ENCODE measurements around the gene CARHSP1.
A peak's percentile ranks its signal among the peaks of the same experiment; 100 is the strongest.

The CARHSP1 gene

DNA sequence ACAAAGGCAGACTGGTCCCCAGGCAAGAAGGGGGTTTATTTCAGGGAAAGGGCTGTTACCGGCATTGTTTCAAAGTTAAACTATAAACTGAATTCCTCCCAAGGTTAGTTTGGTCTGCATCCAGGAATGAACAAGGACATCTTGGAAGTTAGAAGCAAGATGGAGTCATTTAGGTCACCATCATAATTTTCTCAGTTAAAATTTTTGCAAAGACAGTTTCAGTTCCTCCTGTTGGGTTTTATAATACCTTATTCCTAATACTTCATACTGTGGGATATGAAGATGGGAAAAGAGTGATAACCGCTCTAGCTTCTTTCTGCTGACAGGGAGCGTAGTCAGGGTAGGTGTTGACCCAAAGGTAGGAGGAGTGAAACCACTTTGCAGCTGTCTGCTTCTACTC is 46.4 kb downstream of the CARHSP1 start:
- H2BK12ac ChIP-seq (ENCODE audit: low read length in 2 of 2), result no peak overlapping the region
- no peak overlapping the region for H2BK5ac ChIP-seq (ENCODE audit: low read depth, low read length, poor library complexity, severe bottlenecking)
- no peak overlapping the region for H2AK5ac ChIP-seq (ENCODE audit: low read length, severe bottlenecking)
- 96% methylated on average over 3 of the region's 3 CpGs for WGBS
- no peak overlapping the region for H3K23ac ChIP-seq (ENCODE audit: low read length in 2 of 2)
- H3K4me1 ChIP-seq (ENCODE audit: control insufficient read depth, insufficient read depth, low read depth, low read length), result peaks cover 1% of the 10 kb centered on the region
- no peak overlapping the region for H3K14ac ChIP-seq (ENCODE audit: low read length in 2 of 2)
- no peak overlapping the region for H2BK15ac ChIP-seq (ENCODE audit: low read depth, poor library complexity, severe bottlenecking)
- H3K4me3 ChIP-seq (ENCODE audit: insufficient read depth in 1 of 2, low read depth in 1 of 2, low read length in 2 of 2), result no peak overlapping the region
- H3K27ac ChIP-seq (ENCODE audit: low read length, poor library complexity, severe bottlenecking), result no peak overlapping the region
- no peak overlapping the region for H3K18ac ChIP-seq (ENCODE audit: low read depth in 1 of 2, low read length in 2 of 2)
- no peak overlapping the region for H3K4ac ChIP-seq (ENCODE audit: low read depth in 1 of 2, low read length in 2 of 2)
- H3K79me1 ChIP-seq (replicated peaks; ENCODE audit: low read length, poor library complexity, severe bottlenecking), result peaks cover 31% of the 10 kb centered on the region
- no peaks in the 10 kb centered on the region for H3K9me3 ChIP-seq (ENCODE audit: control insufficient read depth, low read length)
- peaks cover 45 to 84% of the 10 kb centered on the region in 2 experiments for H3K36me3 ChIP-seq (ENCODE audit: control insufficient read depth in 1 of 2, insufficient read depth in 2 of 2, low read depth in 1 of 2, low read length in 2 of 2)
- H3K27me3 ChIP-seq (ENCODE audit: control insufficient read depth in 1 of 2, insufficient read depth in 1 of 2, low read length in 2 of 2), result no peaks in the 10 kb centered on the region
- no peak overlapping the region for H2BK120ac ChIP-seq (ENCODE audit: low read depth, low read length)
- no peak overlapping the region for H3K9ac ChIP-seq (ENCODE audit: low read length)
- no peak for DNase-seq
- no peak overlapping the region for H2AFZ ChIP-seq (ENCODE audit: low read depth, low read length)
- no peak overlapping the region for H3K4me2 ChIP-seq (ENCODE audit: low read length, poor library complexity, severe bottlenecking)
- no peak overlapping the region for H4K8ac ChIP-seq (ENCODE audit: low read length)
- no peak overlapping the region for H4K91ac ChIP-seq (ENCODE audit: low read length)

DNA sequence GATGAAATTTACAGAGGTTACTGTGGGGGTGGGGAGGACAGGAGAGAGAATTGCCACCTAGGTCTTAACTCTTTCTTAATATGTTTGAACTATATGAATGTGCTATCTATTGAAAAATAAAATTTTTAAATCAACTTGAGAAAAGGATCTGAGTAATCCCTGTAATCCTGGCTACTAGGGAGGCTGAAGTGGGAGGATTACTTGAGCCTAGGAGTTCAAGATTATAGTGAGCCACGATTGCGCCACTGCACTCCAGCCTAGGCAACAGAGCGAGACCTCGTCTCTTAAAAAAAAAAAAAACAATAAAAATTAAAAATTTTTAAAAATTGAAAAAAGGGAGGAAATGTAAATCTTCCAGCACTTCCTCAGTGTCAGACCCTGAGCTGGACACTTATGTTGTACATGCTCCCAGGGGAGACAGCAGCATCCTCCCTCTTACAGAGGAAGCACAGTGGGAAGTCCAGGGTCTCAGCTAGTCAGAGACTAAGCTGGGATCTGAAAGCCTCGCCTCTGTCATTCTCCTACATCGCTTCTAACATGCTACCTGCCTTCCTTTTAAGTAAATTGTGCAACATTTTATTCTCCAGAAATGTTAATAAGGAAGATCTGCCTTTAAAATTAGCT is 49.3 kb downstream of the CARHSP1 start:
- H2BK15ac ChIP-seq (ENCODE audit: low read depth, poor library complexity, severe bottlenecking), result no peak overlapping the region
- no peak overlapping the region for H3K4me3 ChIP-seq (ENCODE audit: insufficient read depth in 1 of 2, low read depth in 1 of 2, low read length in 2 of 2)
- no peaks in the 10 kb centered on the region for H3K9me3 ChIP-seq (ENCODE audit: control insufficient read depth, low read length)
- peaks cover 29% of the 10 kb centered on the region for H3K79me1 ChIP-seq (replicated peaks; ENCODE audit: low read length, poor library complexity, severe bottlenecking)
- H2BK5ac ChIP-seq (ENCODE audit: low read depth, low read length, poor library complexity, severe bottlenecking), result no peak overlapping the region
- H3K4me2 ChIP-seq (ENCODE audit: low read length, poor library complexity, severe bottlenecking), result no peak overlapping the region
- no peaks in the 10 kb centered on the region for H3K27me3 ChIP-seq (ENCODE audit: control insufficient read depth in 1 of 2, insufficient read depth in 1 of 2, low read length in 2 of 2)
- no peak overlapping the region for H3K27ac ChIP-seq (ENCODE audit: low read length, poor library complexity, severe bottlenecking)
- H3K9ac ChIP-seq (ENCODE audit: low read length), result no peak overlapping the region
- H2BK12ac ChIP-seq (ENCODE audit: low read length in 2 of 2), result no peak overlapping the region
- no peak overlapping the region for H2AK5ac ChIP-seq (ENCODE audit: low read length, severe bottlenecking)
- 100% methylated on average over 1 of the region's 6 CpGs for WGBS
- DNase-seq, result no peak
- H3K23ac ChIP-seq (ENCODE audit: low read length in 2 of 2), result no peak overlapping the region
- no peak overlapping the region for H2BK120ac ChIP-seq (ENCODE audit: low read depth, low read length)
- no peak overlapping the region for H3K4ac ChIP-seq (ENCODE audit: low read depth in 1 of 2, low read length in 2 of 2)
- no peaks in the 10 kb centered on the region for H3K4me1 ChIP-seq (ENCODE audit: control insufficient read depth, insufficient read depth, low read depth, low read length)
- peaks cover 48 to 92% of the 10 kb centered on the region in 2 experiments for H3K36me3 ChIP-seq (ENCODE audit: control insufficient read depth in 1 of 2, insufficient read depth in 2 of 2, low read depth in 1 of 2, low read length in 2 of 2)
- no peak overlapping the region for H4K8ac ChIP-seq (ENCODE audit: low read length)
- H2AFZ ChIP-seq (ENCODE audit: low read depth, low read length), result no peak overlapping the region
- H4K91ac ChIP-seq (ENCODE audit: low read length), result no peak overlapping the region
- no peak overlapping the region for H3K18ac ChIP-seq (ENCODE audit: low read depth in 1 of 2, low read length in 2 of 2)
- H3K14ac ChIP-seq (ENCODE audit: low read length in 2 of 2), result no peak overlapping the region

- Histone ChIP-seq H2BK15ac (ENCODE audit: low read depth, poor library complexity, severe bottlenecking) (no peak overlapping the region), H3K4me3 (ENCODE audit: insufficient read depth in 1 of 2, low read depth in 1 of 2, low read length in 2 of 2) (no peak overlapping the region), H3K27me3 (ENCODE audit: control insufficient read depth in 1 of 2, insufficient read depth in 1 of 2, low read length in 2 of 2) (no peaks in the 10 kb centered on the region), H3K9me3 (ENCODE audit: control insufficient read depth, low read length) (no peaks in the 10 kb centered on the region), H3K14ac (ENCODE audit: low read length in 2 of 2) (no peak overlapping the region), H3K18ac (ENCODE audit: low read depth in 1 of 2, low read length in 2 of 2) (no peak overlapping the region), H3K4me1 (ENCODE audit: control insufficient read depth, insufficient read depth, low read depth, low read length) (no peaks in the 10 kb centered on the region), H2BK120ac (ENCODE audit: low read depth, low read length) (no peak overlapping the region), H3K23ac (ENCODE audit: low read length in 2 of 2) (no peak overlapping the region), H4K8ac (ENCODE audit: low read length) (no peak overlapping the region), H3K27ac (ENCODE audit: low read length, poor library complexity, severe bottlenecking) (no peak overlapping the region), H2AFZ (ENCODE audit: low read depth, low read length) (no peak overlapping the region), H2BK12ac (ENCODE audit: low read length in 2 of 2) (no peak overlapping the region), H2AK5ac (ENCODE audit: low read length, severe bottlenecking) (no peak overlapping the region), H3K4ac (ENCODE audit: low read depth in 1 of 2, low read length in 2 of 2) (no peak overlapping the region), H3K4me2 (ENCODE audit: low read length, poor library complexity, severe bottlenecking) (no peak overlapping the region), H3K79me1 (replicated peaks; ENCODE audit: low read length, poor library complexity, severe bottlenecking) (peaks cover 35% of the 10 kb centered on the region), H2BK5ac (ENCODE audit: low read depth, low read length, poor library complexity, severe bottlenecking) (no peak overlapping the region), H3K9ac (ENCODE audit: low read length) (no peak overlapping the region), H4K91ac (ENCODE audit: low read length) (no peak overlapping the region), H3K36me3 (ENCODE audit: control insufficient read depth in 1 of 2, insufficient read depth in 2 of 2, low read depth in 1 of 2, low read length in 2 of 2) (peaks cover 56 to 92% of the 10 kb centered on the region in 2 experiments)
- WGBS, result 92% methylated on average over 7 of the region's 10 CpGs
- DNase-seq, result no peak
Measured at GRCh38 chr16:8818504-8819270, 50.1 kb downstream of the CARHSP1 start.

- no peak overlapping the region for H3K27ac ChIP-seq (ENCODE audit: low read length, poor library complexity, severe bottlenecking)
- no peak overlapping the region for H4K8ac ChIP-seq (ENCODE audit: low read length)
- no peak overlapping the region for H3K4me3 ChIP-seq (ENCODE audit: insufficient read depth in 1 of 2, low read depth in 1 of 2, low read length in 2 of 2)
- WGBS, result 89% methylated on average over 6 of the region's 6 CpGs
- no peak overlapping the region for H3K4ac ChIP-seq (ENCODE audit: low read depth in 1 of 2, low read length in 2 of 2)
- H3K9ac ChIP-seq (ENCODE audit: low read length), result peak overlapping the region; percentile 43
- no peak overlapping the region for H2AK5ac ChIP-seq (ENCODE audit: low read length, severe bottlenecking)
- H3K4me2 ChIP-seq (ENCODE audit: low read length, poor library complexity, severe bottlenecking), result no peak overlapping the region
- peaks cover 45% of the 10 kb centered on the region for H3K79me1 ChIP-seq (replicated peaks; ENCODE audit: low read length, poor library complexity, severe bottlenecking)
- no peak overlapping the region for H2AFZ ChIP-seq (ENCODE audit: low read depth, low read length)
- no peaks in the 10 kb centered on the region for H3K27me3 ChIP-seq (ENCODE audit: control insufficient read depth in 1 of 2, insufficient read depth in 1 of 2, low read length in 2 of 2)
- no peak overlapping the region for H2BK15ac ChIP-seq (ENCODE audit: low read depth, poor library complexity, severe bottlenecking)
- H4K91ac ChIP-seq (ENCODE audit: low read length), result no peak overlapping the region
- no peak for DNase-seq
- no peaks in the 10 kb centered on the region for H3K4me1 ChIP-seq (ENCODE audit: control insufficient read depth, insufficient read depth, low read depth, low read length)
- no peak overlapping the region for H2BK12ac ChIP-seq (ENCODE audit: low read length in 2 of 2)
- H3K9me3 ChIP-seq (ENCODE audit: control insufficient read depth, low read length), result no peaks in the 10 kb centered on the region
- H2BK120ac ChIP-seq (ENCODE audit: low read depth, low read length), result no peak overlapping the region
- H3K36me3 ChIP-seq (ENCODE audit: control insufficient read depth in 1 of 2, insufficient read depth in 2 of 2, low read depth in 1 of 2, low read length in 2 of 2), result peaks cover 70 to 93% of the 10 kb centered on the region in 2 experiments
- H3K18ac ChIP-seq (ENCODE audit: low read depth in 1 of 2, low read length in 2 of 2), result no peak overlapping the region
- no peak overlapping the region for H2BK5ac ChIP-seq (ENCODE audit: low read depth, low read length, poor library complexity, severe bottlenecking)
- no peak overlapping the region for H3K23ac ChIP-seq (ENCODE audit: low read length in 2 of 2)
- no peak overlapping the region for H3K14ac ChIP-seq (ENCODE audit: low read length in 2 of 2)
Measured at GRCh38 chr16:8816967-8817655, 51.7 kb downstream of the CARHSP1 start.

Data from mesenchymal stem cell (in vitro differentiated cells and primary cell).